HG03575 (cell line): Measurements from ENCODE around the gene DHRSX.
"Not testable (repeated sequence)": the region's sequence is repeated elsewhere in the genome, so short reads cannot be mapped to it uniquely, and the experiment has no call there.

ENCODE experiments used
- ATAC-seq: cut with Tn5 transposase; IDR thresholded peaks from one replicate; pipeline ENCODE4 v1.9.1; 2021; ENCODE audit not compliant: unreplicated experiment, insufficient number of reproducible peaks, low FRiP score; ENCODE audit errors: extremely low read depth

The DHRSX gene

GRCh38 chrX:2521092-2521926 is 20.5 kb upstream of the DHRSX start:
- ATAC-seq, result peak; percentile 43

GRCh38 chrX:2520539-2520938 is 19.8 kb upstream of the DHRSX start:
- ATAC-seq, result no peak

GRCh38 chrX:2519638-2520037 is 18.9 kb upstream of the DHRSX start:
- ATAC-seq, result not testable (repeated sequence)

- ATAC-seq, result no peak
These were observed 16.3 kb upstream of the DHRSX start for GRCh38 chrX:2517055-2517454.

GRCh38 chrX:2516623-2517022 is 15.8 kb upstream of the DHRSX start:
- ATAC-seq, result no peak

GRCh38 chrX:2514131-2514530 is 13.4 kb upstream of the DHRSX start:
- no peak for ATAC-seq

- ATAC-seq, result no peak
These were observed 12.4 kb upstream of the DHRSX start for GRCh38 chrX:2513121-2513664.

GRCh38 chrX:2512501-2512900 is 11.7 kb upstream of the DHRSX start:
- no peak for ATAC-seq

GRCh38 chrX:2511326-2511725 is 10.6 kb upstream of the DHRSX start:
- ATAC-seq, result no peak

GRCh38 chrX:2508648-2509335 is 8.0 kb upstream of the DHRSX start:
- ATAC-seq, result no peak

- ATAC-seq, result no peak
These were observed 7.3 kb upstream of the DHRSX start for GRCh38 chrX:2507904-2508627.

- ATAC-seq, result no peak
These were observed 6.4 kb upstream of the DHRSX start for GRCh38 chrX:2507196-2507595.

- not testable (repeated sequence) for ATAC-seq
These were observed 4.6 kb upstream of the DHRSX start for GRCh38 chrX:2505341-2505740.

- no peak for ATAC-seq
These were observed 4.0 kb upstream of the DHRSX start for GRCh38 chrX:2504706-2505332.

GRCh38 chrX:2503591-2504500 is 3.1 kb upstream of the DHRSX start:
- no peak for ATAC-seq

GRCh38 chrX:2502668-2503519 is 2.1 kb upstream of the DHRSX start:
- no peak for ATAC-seq

- no peak for ATAC-seq
These were observed 1.4 kb upstream of the DHRSX start for GRCh38 chrX:2502120-2502667.
